A673 (cell line): ENCODE results near the gene STARD10. TPM values are rescaled to one million over a fixed set of nuclear protein-coding genes. Genes with fewer than 3 reads are reported as not detected.

ENCODE experiments used
- BruUV-seq: library from RNA; stranded (reverse); fragments of 400-500 nt; replicated peaks from 2 replicates; lab custom pipeline; 2021; lab: Mats Ljungman, UMichigan
- CTCF ChIA-PET: fragments of 300-600 bp; sonication (Branson Sonifier 250); formaldehyde crosslinking; loops from one replicate; lab custom pipeline; 2022; ENCODE audit warnings: antibody characterized with exemption; lab: Charles Lee
- POLR2A ChIA-PET: fragments of 300-600 bp; sonication (Branson Sonifier 250); formaldehyde crosslinking; loops from one replicate; lab custom pipeline; 2022; ENCODE audit warnings: antibody characterized with exemption; ENCODE audit not compliant: low non-redundant PET; lab: Charles Lee
- DNase-seq: peaks from one replicate; pipeline ENCODE4 v3.0.0-alpha.2; 2015; ENCODE audit warnings: low spot score
- H3K27ac ChIP-seq: fragments of 200-600 bp; sonication (generic); 2 replicates; pipeline ENCODE4 v1.5.1; 2016; ENCODE audit warnings: mixed run types, low read depth, mild to moderate bottlenecking, mixed read lengths, antibody characterized with exemption, low read length; ENCODE audit not compliant: poor library complexity, severe bottlenecking
- H3K27me3 ChIP-seq: fragments of 200-600 bp; sonication (generic); replicated peaks from 2 replicates; pipeline ENCODE4 v1.6.1; 2017; ENCODE audit warnings: mixed run types, low read depth, mild to moderate bottlenecking, mixed read lengths, antibody characterized with exemption, low read length; ENCODE audit not compliant: insufficient read depth, poor library complexity
- H3K36me3 ChIP-seq: fragments of 200-600 bp; sonication (generic); 2 replicates; pipeline ENCODE4 v1.6.1; 2016; ENCODE audit warnings: mixed run types, mild to moderate bottlenecking, mixed read lengths, antibody characterized with exemption, low read length; ENCODE audit not compliant: insufficient read depth, poor library complexity, severe bottlenecking
- H3K4me1 ChIP-seq: fragments of 200-600 bp; sonication (generic); 2 replicates; pipeline ENCODE4 v1.6.1; 2017; ENCODE audit warnings: mixed run types, mild to moderate bottlenecking, mixed read lengths, antibody characterized with exemption, low read length; ENCODE audit not compliant: insufficient read depth, poor library complexity, severe bottlenecking
- H3K4me3 ChIP-seq: fragments of 200-600 bp; sonication (generic); 2 replicates; pipeline ENCODE4 v1.5.1; 2016; ENCODE audit warnings: low read depth, mixed run types, mild to moderate bottlenecking, mixed read lengths, low read length; ENCODE audit not compliant: poor library complexity, severe bottlenecking
- H3K9me3 ChIP-seq: fragments of 200-600 bp; sonication (generic); 2 replicates; pipeline ENCODE4 v1.6.1; 2016; ENCODE audit warnings: mixed run types, low read depth, mild to moderate bottlenecking, mixed read lengths, antibody characterized with exemption, low read length; ENCODE audit not compliant: poor library complexity, severe bottlenecking
- EZH2 ChIP-seq: fragments of 200-600 bp; sonication (generic); IDR thresholded peaks from 2 replicates; pipeline ENCODE4 v1.6.1; 2017; ENCODE audit warnings: borderline replicate concordance, low read depth, mild to moderate bottlenecking, mixed read lengths, antibody characterized with exemption, low read length; ENCODE audit not compliant: poor library complexity, severe bottlenecking
- intact Hi-C: fragments of 100-400 bp; cut with micrococcal nuclease; formaldehyde crosslinking; loops from one replicate; pipeline ENCODE4 v1.10.0; 2022; ENCODE audit not compliant: unreplicated experiment
- total RNA-seq: library from RNA; stranded (reverse); gene quantifications from 2 replicates; pipeline ENCODE4 v1.2.3, GENCODE V29; 2021
- TF ChIP-seq, protein P1 (sequence below): fragments of 300-800, 200-600 bp; sonication (generic); conservative IDR thresholded peaks from 2 replicates; pipeline ENCODE4 v1.5.1; 2017; ENCODE audit warnings: low read depth, mild to moderate bottlenecking, antibody characterized with exemption, low read length, moderate library complexity, mixed read lengths

Gene STARD10
- total RNA-seq, 1 experiment from 2014 or later = 16.9 TPM

- Histone ChIP-seq H3K4me1 (peaks cover 19% of the 10 kb centered on the region), H3K36me3 (no peaks in the 10 kb centered on the region), H3K9me3 (no peaks in the 10 kb centered on the region), H3K27me3 (no peaks in the 10 kb centered on the region), H3K27ac (no peak overlapping the region), H3K4me3 (no peak overlapping the region)
- TF ChIP-seq, protein P1, sequence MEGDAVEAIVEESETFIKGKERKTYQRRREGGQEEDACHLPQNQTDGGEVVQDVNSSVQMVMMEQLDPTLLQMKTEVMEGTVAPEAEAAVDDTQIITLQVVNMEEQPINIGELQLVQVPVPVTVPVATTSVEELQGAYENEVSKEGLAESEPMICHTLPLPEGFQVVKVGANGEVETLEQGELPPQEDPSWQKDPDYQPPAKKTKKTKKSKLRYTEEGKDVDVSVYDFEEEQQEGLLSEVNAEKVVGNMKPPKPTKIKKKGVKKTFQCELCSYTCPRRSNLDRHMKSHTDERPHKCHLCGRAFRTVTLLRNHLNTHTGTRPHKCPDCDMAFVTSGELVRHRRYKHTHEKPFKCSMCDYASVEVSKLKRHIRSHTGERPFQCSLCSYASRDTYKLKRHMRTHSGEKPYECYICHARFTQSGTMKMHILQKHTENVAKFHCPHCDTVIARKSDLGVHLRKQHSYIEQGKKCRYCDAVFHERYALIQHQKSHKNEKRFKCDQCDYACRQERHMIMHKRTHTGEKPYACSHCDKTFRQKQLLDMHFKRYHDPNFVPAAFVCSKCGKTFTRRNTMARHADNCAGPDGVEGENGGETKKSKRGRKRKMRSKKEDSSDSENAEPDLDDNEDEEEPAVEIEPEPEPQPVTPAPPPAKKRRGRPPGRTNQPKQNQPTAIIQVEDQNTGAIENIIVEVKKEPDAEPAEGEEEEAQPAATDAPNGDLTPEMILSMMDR = no peak
- TF ChIP-seq EZH2 = no peak
- intact Hi-C loops = no loop called here
- CTCF ChIA-PET = no interaction called here
- POLR2A ChIA-PET = no interaction called here
- DNase-seq = no peak
- BruUV-seq = no TSS peak
Observed at GRCh38 chr11:72718101-72718501, 75.7 kb downstream of the STARD10 start.

DNA sequence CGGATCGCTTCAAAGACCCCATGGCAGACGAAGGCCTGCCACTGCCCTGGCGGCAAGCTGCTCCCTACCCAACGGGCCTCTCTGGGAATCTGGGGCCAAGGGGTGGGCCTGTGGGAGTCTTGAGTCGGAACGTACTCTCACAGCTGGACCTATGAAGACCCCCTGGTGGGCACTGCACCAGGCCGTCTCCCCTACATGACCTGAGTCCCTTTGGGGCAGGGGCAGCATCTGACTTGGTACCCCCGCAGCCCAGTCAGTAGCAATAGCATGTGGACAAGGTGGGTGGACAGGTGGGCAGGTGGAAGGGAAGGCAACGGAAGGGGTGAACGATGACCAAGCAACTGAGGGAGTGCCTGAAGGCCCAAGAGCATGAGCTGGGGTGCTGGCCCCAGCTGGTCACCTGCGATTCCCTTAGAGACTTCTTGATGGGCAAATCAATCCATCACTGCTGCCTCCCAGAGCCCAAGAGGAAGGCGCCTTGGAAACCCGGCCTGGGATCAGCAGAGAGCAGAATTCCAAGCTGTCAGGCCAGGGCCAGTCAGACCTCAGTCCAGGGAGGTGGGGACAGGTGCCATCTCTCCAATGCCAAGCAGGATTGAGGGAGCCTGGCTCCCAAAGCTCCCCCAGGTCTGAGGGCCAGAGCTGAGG lies 76.9 kb downstream of the STARD10 start:
- Histone ChIP-seq H3K27me3 (no peaks in the 10 kb centered on the region), H3K27ac (no peak overlapping the region), H3K4me1 (peaks cover 12% of the 10 kb centered on the region), H3K36me3 (no peaks in the 10 kb centered on the region), H3K9me3 (no peaks in the 10 kb centered on the region), H3K4me3 (no peak overlapping the region)
- BruUV-seq = no TSS peak
- TF ChIP-seq, protein P1 = no peak
- no peak for TF ChIP-seq EZH2
- ChIA-PET POLR2A (no interaction called here), CTCF (interaction anchor here (0.7 kb wide), 1 partner anchor 8 kb away, joined by 11 read pairs; no protein-coding TSS in a partner anchor)
- DNase-seq = no peak
- intact Hi-C loops = no loop called here

GRCh38 chr11:72716290-72716689 lies 77.6 kb downstream of the STARD10 start:
- H3K4me1 ChIP-seq = peaks cover 10% of the 10 kb centered on the region
- peaks cover 2% of the 10 kb centered on the region for H3K36me3 ChIP-seq
- no TSS peak for BruUV-seq
- no peak overlapping the region for H3K27ac ChIP-seq
- intact Hi-C loops = no loop called here
- no peak for DNase-seq
- H3K4me3 ChIP-seq = no peak overlapping the region
- CTCF ChIA-PET = interaction anchor here (0.6 to 0.7 kb wide), 4 partner anchors 9 to 490 kb away, joined by 6 to 11 read pairs (median 10); no protein-coding TSS in a partner anchor
- H3K27me3 ChIP-seq = no peaks in the 10 kb centered on the region
- POLR2A ChIA-PET = no interaction called here
- TF ChIP-seq, protein P1 = no peak
- TF ChIP-seq EZH2 = no peak
- no peaks in the 10 kb centered on the region for H3K9me3 ChIP-seq
